Duodenal mucosa (tissue), 2 donors: Measurements from ENCODE around the gene ACTMAP.
A peak's percentile ranks its signal among the peaks of the same experiment; 100 is the strongest.

ENCODE experiments used
- H3K27ac ChIP-seq: one replicate; pipeline ENCODE4 v1.7.0; 2013; ENCODE audit warnings: low read depth, low read length
- H3K27me3 ChIP-seq, 2 donors: one replicate each; pipeline ENCODE4 v1.7.0; 2013; ENCODE audit warnings: low read length in 2 of 2, control low read depth in 1 of 2; ENCODE audit not compliant: insufficient read depth in 2 of 2, control insufficient read depth in 1 of 2
- H3K36me3 ChIP-seq, 2 donors: one replicate each; pipeline ENCODE4 v1.7.0; 2013; ENCODE audit warnings: low read length in 2 of 2, control low read depth in 1 of 2; ENCODE audit not compliant: insufficient read depth in 2 of 2, control insufficient read depth in 1 of 2
- H3K4me1 ChIP-seq, 2 donors: one replicate each; pipeline ENCODE4 v1.7.0; 2013; ENCODE audit warnings: low read length in 2 of 2, control low read depth in 1 of 2; ENCODE audit not compliant: insufficient read depth in 2 of 2, control insufficient read depth in 1 of 2
- H3K4me3 ChIP-seq, 2 donors: one replicate each; pipeline ENCODE4 v1.7.0; 2013; ENCODE audit warnings: low read length in 2 of 2, low read depth in 1 of 2
- H3K9ac ChIP-seq, 2 donors: one replicate each; pipeline ENCODE4 v1.7.0; 2013; ENCODE audit warnings: low read length in 2 of 2, low read depth in 1 of 2
- H3K9me3 ChIP-seq, 2 donors: one replicate each; pipeline ENCODE4 v1.7.0; 2013; ENCODE audit warnings: low read length in 2 of 2, control low read depth in 1 of 2; ENCODE audit not compliant: control insufficient read depth in 1 of 2

ACTMAP gene

DNA sequence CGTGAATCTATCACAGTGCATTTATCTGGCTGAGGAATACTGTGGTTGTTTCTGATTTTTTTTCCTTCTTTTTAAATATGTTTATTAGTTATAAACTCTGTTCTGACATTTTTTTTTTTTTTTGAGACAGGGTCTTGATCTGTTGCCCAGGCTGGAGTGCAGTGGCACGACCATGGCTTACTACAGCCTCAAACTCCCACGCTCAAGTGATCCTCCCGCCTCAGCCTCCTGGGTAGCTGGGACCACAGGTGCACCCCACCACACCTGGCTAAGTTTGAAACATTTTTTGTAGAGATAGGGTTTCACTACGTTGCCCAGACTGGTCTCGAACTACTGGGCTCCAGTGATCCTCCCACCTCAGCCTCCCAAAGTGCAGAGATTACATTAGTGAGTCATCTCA lies 53.3 kb downstream of the ACTMAP start:
- Histone ChIP-seq H3K9me3 (no peaks in the 10 kb centered on the region), H3K4me1 (no peaks in the 10 kb centered on the region), H3K9ac (no peak overlapping the region), H3K4me3 (no peak overlapping the region), H3K27ac (no peak overlapping the region), H3K27me3 (no peaks in the 10 kb centered on the region), H3K36me3 (peaks cover 10 to 47% of the 10 kb centered on the region in 2 donors)

DNA sequence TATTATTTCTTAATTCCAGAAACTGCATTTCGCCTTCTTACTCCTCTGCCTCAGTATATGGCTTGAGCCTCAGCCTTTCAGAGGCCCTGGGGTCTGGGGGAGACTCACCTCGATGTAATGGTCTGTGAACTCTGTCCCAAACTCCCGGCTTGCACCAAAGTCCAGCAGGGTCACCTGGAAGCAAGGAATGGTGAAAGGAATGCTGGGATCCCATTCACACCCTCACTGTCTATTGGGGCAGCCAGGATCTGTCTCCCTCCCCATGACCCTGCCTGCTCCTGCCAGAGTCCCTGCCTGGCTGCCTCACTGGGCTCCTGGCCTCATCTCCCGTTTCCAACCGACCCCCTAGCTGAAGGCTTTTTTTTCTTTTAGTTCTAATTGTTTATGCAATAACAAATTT lies 54.4 kb downstream of the ACTMAP start:
- H3K9ac ChIP-seq = no peak overlapping the region
- no peaks in the 10 kb centered on the region for H3K9me3 ChIP-seq
- peaks cover 0 to 4% of the 10 kb centered on the region in 2 donors for H3K4me1 ChIP-seq
- no peak overlapping the region for H3K27ac ChIP-seq
- no peak overlapping the region for H3K4me3 ChIP-seq
- no peaks in the 10 kb centered on the region for H3K27me3 ChIP-seq
- H3K36me3 ChIP-seq = peaks cover 8 to 38% of the 10 kb centered on the region in 2 donors

DNA sequence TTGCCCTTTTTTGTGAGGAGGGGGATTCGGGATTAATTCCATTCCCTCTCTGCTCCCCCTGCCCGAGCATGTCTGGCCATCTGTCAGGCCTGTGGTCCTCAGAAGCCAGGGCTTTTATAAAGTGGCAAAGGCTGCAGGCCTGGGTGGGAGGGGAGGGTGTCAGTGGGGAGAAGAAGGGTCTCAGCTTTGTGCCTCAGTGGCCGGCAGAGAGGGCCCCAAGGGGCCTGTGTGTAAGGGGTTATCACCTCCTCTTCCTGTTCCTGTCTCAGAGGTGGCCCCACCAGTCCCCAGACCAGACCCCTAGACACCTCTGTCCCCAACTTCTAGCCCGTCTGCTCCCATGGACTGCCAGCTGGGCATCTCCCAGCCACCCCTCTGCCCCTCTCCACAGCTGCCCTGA lies 56.4 kb downstream of the ACTMAP start:
- Histone ChIP-seq H3K9ac (no peak overlapping the region), H3K4me3 (no peak overlapping the region), H3K27ac (no peak overlapping the region), H3K9me3 (no peaks in the 10 kb centered on the region), H3K27me3 (no peaks in the 10 kb centered on the region), H3K4me1 (peaks cover 0 to 17% of the 10 kb centered on the region in 2 donors), H3K36me3 (peaks cover 8 to 22% of the 10 kb centered on the region in 2 donors)

GRCh38 chr19:40693150-40693788 lies 57.0 kb downstream of the ACTMAP start:
- H3K9ac ChIP-seq = no peak overlapping the region
- no peak overlapping the region for H3K4me3 ChIP-seq
- H3K27me3 ChIP-seq = no peaks in the 10 kb centered on the region
- H3K36me3 ChIP-seq = peaks cover 8 to 22% of the 10 kb centered on the region in 2 donors
- H3K4me1 ChIP-seq = peaks cover 0 to 23% of the 10 kb centered on the region in 2 donors
- no peaks in the 10 kb centered on the region for H3K9me3 ChIP-seq
- no peak overlapping the region for H3K27ac ChIP-seq

GRCh38 chr19:40692212-40692551 lies 58.1 kb downstream of the ACTMAP start:
- no peak overlapping the region for H3K9ac ChIP-seq
- no peaks in the 10 kb centered on the region for H3K27me3 ChIP-seq
- H3K4me3 ChIP-seq = no peak overlapping the region
- no peak overlapping the region for H3K27ac ChIP-seq
- peaks cover 0 to 31% of the 10 kb centered on the region in 2 donors for H3K4me1 ChIP-seq
- H3K9me3 ChIP-seq = no peaks in the 10 kb centered on the region
- peaks cover 8 to 22% of the 10 kb centered on the region in 2 donors for H3K36me3 ChIP-seq

DNA sequence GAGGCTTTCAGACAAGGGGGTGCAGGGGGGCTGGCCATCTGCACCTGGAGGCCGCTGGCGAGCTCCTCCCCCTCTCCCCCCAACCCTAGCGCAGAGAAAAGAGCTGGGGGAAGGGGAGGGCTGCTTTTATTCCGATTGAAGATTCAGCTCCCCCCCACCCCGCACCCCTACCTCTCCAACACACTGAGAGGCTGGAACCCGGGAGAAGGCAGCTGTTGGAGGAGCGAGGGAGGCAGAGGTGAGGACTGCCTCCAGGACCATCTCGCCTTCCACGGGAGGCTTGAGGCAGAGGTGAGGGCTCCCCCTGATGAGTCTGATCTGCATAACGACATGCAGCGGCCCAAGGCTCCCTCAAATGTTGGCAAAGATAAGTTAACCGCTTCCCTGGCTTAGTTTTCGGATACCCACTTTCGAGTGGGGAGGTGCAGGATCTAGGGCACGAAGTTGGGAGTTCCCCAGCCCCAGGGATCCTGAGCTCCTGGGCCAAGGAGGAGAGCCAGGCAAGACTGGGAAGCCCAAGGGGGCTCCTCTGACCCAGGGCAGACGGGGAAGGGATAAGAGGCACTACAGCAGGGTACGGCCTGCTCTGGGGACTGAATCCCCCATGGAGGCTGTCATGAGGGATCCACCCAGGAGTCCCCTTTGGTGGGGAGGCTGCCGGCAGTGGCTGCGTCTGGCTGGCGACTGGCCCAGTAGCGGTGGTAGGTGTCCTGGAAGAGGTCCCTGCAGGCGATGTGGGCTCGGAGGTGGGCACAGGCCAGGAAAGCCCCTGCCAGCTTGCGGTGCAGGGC lies 58.7 kb downstream of the ACTMAP start:
- H3K27ac ChIP-seq = peak overlapping the region; percentile 71
- H3K9ac ChIP-seq = peak overlapping the region in 1 of 2 donors; percentile 57
- no peaks in the 10 kb centered on the region for H3K27me3 ChIP-seq
- H3K9me3 ChIP-seq = no peaks in the 10 kb centered on the region
- H3K36me3 ChIP-seq = peaks cover 7 to 23% of the 10 kb centered on the region in 2 donors
- peak overlapping the region in 1 of 2 donors; percentile 78 for H3K4me3 ChIP-seq
- peaks cover 0 to 31% of the 10 kb centered on the region in 2 donors for H3K4me1 ChIP-seq
